Epithelial cell of esophagus (primary cell): Measurements from ENCODE around the gene SYK.
A peak's percentile ranks its signal among the peaks of the same experiment; 100 is the strongest.
"Not testable (repeated sequence)": the region's sequence is repeated elsewhere in the genome, so short reads cannot be mapped to it uniquely, and the experiment has no call there.

ENCODE experiments used
- DNase-seq: peaks from one replicate; pipeline ENCODE4 v3.0.0; 2010; ENCODE audit warnings: low read depth
- H3K4me3 ChIP-seq: 2 replicates; pipeline ENCODE4 v1.5.1; 2011; ENCODE audit warnings: mild to moderate bottlenecking, low read length, control low read depth
- CTCF ChIP-seq: IDR thresholded peaks from 2 replicates; pipeline ENCODE4 v1.5.1; 2011; ENCODE audit warnings: low read depth, mild to moderate bottlenecking, low read length, control low read depth, inconsistent platforms; ENCODE audit not compliant: insufficient read depth; ENCODE audit errors: missing control alignments

The SYK gene

DNA sequence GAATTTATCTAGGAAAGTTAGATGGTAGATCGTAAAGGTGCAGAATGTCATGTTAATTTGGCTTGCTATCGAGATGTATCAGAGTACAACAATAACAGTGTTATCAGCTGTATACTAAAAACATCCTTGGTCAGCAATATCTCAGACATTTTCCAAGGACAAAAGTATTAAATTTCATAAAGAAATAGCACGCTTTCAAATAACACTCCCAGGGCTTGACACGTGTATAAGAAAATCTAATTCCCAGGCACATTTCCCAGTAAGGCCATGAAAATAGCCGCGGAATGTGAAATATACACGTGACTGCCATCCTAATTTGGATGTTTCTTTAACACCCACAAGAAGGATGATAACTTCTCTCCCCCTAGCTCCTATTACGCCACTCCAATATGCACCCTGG is 17.7 kb upstream of the SYK start:
- TF ChIP-seq CTCF: no peak
- no peak overlapping the region for H3K4me3 ChIP-seq
- no peak for DNase-seq

- no peak overlapping the region for H3K4me3 ChIP-seq
- no peak for DNase-seq
- TF ChIP-seq CTCF: no peak
Observed at GRCh38 chr9:90787771-90788460, 13.7 kb upstream of the SYK start.

- H3K4me3 ChIP-seq, DNase-seq: not testable (repeated sequence)
Observed at GRCh38 chr9:90788527-90788926, 13.1 kb upstream of the SYK start.

DNA sequence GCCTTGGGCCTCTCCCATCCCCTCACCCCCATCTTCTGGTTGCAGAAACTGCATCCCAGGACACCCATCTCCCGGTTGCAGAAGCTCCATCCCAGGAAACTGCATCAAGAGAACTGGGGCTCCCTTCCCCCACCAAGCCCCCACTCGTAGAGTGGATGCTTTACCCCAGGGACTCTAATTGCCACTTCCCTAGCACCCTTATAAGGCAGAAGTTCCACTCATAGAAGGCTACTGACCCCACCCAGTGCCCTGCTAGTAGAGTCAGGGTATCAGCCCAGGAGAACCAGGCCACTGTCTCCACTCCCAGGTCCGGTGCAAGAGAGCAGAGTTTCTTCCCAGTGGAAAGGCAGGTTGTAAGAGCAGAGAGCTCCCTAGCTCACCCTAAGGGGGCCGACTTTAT is 12.2 kb upstream of the SYK start:
- no peak overlapping the region for H3K4me3 ChIP-seq
- TF ChIP-seq CTCF: no peak
- no peak for DNase-seq

DNA sequence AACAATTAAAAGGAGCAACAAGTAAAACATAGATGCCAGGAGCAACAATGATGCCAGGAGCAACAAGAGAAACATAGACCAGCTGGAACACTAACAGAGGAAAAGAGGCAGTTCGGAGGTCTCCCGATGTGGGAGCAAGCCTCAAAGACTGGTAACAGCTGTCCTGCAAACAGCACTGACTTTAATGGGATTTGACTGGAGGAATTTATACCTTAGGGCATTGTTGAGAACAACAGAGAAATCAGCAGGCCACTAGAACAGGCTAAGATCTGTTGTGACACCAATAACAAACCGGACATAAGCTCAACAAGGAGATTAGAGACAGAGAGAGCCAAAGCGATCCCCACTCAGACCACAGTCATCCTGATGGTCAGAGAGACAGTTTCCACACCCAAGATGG is 11.8 kb upstream of the SYK start:
- H3K4me3 ChIP-seq: no peak overlapping the region
- TF ChIP-seq CTCF: no peak
- DNase-seq: no peak

DNA sequence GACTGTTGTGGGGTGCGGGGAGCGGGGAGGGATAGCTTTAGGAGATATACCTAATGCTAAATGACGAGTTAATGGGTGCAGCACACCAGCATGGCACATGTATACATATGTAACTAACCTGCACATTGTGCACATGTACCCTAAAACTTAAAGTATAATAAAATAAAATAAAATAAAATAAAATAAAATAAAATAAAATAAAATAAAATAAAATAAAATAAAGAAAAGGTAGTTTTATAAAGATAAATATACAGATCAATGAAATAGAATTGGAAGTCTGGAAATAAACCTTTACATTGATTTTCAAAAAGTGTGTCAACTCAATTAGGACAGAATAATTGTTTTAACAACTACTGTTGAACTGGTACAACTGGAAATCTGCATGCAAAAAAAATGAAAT is 8.6 kb upstream of the SYK start:
- not testable (repeated sequence) for DNase-seq, H3K4me3 ChIP-seq

- H3K4me3 ChIP-seq: no peak overlapping the region
- DNase-seq: no peak
- TF ChIP-seq CTCF: no peak
Observed at GRCh38 chr9:90793729-90794128, 7.9 kb upstream of the SYK start.

DNA sequence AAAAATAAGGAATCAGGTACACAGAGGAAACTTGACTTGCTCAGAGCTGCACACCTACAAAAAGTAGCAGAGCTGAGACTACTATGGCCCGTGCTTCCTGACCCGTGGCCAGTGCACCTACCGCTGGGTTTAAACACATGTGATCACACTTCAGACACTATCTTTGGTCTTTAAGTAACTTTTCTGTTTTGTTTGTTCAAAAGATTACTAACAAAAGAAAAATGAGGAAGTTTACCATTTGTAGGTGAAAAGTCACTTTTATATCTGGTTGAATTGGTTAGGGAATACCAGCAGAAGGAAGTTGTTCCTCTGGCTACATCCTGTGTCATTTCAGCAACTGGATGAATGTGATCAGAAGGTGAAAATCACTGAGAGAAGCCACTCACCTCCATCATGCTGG is 6.5 kb upstream of the SYK start:
- peak; percentile 27 for DNase-seq
- TF ChIP-seq CTCF: no peak
- H3K4me3 ChIP-seq: no peak overlapping the region
